WTC11 (cell line): ENCODE results near the gene IGFN1. TPM values are rescaled to one million over a fixed set of nuclear protein-coding genes. Genes with fewer than 3 reads are reported as not detected.

ENCODE experiments used
- ATAC-seq: fragments of 200-7000 bp; cut with Tn5 transposase; 2 replicates; pipeline ENCODE4 v1.10.0; 2021; ENCODE audit warnings: mild to moderate bottlenecking, moderate library complexity
- CTCF ChIA-PET: fragments of 300-600 bp; sonication (Branson Sonifier 250); formaldehyde crosslinking; loops from one replicate; lab custom pipeline; 2021; ENCODE audit warnings: antibody characterized with exemption; lab: Charles Lee
- POLR2A ChIA-PET: fragments of 350-600 bp; sonication (Branson Sonifier 250); formaldehyde crosslinking; loops from one replicate; lab custom pipeline; 2021; ENCODE audit warnings: antibody characterized with exemption; lab: Charles Lee
- DNase-seq: peaks from one replicate; pipeline ENCODE4 v3.0.0; 2021; ENCODE audit warnings: low spot score
- H3K27ac Mint-ChIP-seq: 2 replicates; pipeline ENCODE4 v1.8.0; 2021; ENCODE audit warnings: mixed read lengths
- H3K27me3 Mint-ChIP-seq: 2 replicates; pipeline ENCODE4 v1.8.0; 2021; ENCODE audit warnings: low read depth, mild to moderate bottlenecking, moderate library complexity, mixed read lengths
- H3K36me3 Mint-ChIP-seq: 2 replicates; pipeline ENCODE4 v1.8.0; 2021; ENCODE audit warnings: mixed read lengths
- H3K4me1 Mint-ChIP-seq: 2 replicates; pipeline ENCODE4 v1.8.0; 2022; ENCODE audit warnings: mixed read lengths
- H3K4me3 Mint-ChIP-seq: 2 replicates; pipeline ENCODE4 v1.8.0; 2021; ENCODE audit warnings: mild to moderate bottlenecking, moderate library complexity, mixed read lengths
- H3K9me3 Mint-ChIP-seq: 2 replicates; pipeline ENCODE4 v1.8.0; 2021; ENCODE audit warnings: mixed read lengths
- AR ChIP-seq: fragments of 250-450 bp; sonication (Bioruptor Pico); IDR thresholded peaks from 2 replicates; pipeline ENCODE4 v1.9.0; 2021; ENCODE audit warnings: mild to moderate bottlenecking
- CREB1 ChIP-seq: sonication (generic); formaldehyde crosslinking; IDR thresholded peaks from 2 replicates; pipeline ENCODE4 v1.8.0; 2023; ENCODE audit warnings: mild to moderate bottlenecking, missing genetic modification reagents
- CREM ChIP-seq: sonication (generic); formaldehyde crosslinking; IDR thresholded peaks from 2 replicates; pipeline ENCODE4 v1.8.1; 2022; ENCODE audit warnings: mild to moderate bottlenecking, missing genetic modification reagents, moderate library complexity
- FOXP1 ChIP-seq: sonication (generic); formaldehyde crosslinking; IDR thresholded peaks from 2 replicates; pipeline ENCODE4 v1.8.0; 2022; ENCODE audit warnings: missing genetic modification reagents, mild to moderate bottlenecking, moderate library complexity, borderline replicate concordance
- JUN ChIP-seq: sonication (generic); formaldehyde crosslinking; IDR thresholded peaks from 2 replicates; pipeline ENCODE4 v1.8.0; 2023; ENCODE audit warnings: mild to moderate bottlenecking, missing genetic modification reagents
- STAT6 ChIP-seq: sonication (generic); formaldehyde crosslinking; conservative IDR thresholded peaks from 2 replicates; pipeline ENCODE4 v1.8.1; 2023; ENCODE audit warnings: mild to moderate bottlenecking, low read depth, missing genetic modification reagents, moderate library complexity
- TEAD1 ChIP-seq: sonication (generic); formaldehyde crosslinking; IDR thresholded peaks from 2 replicates; pipeline ENCODE4 v1.8.0; 2022; ENCODE audit warnings: mild to moderate bottlenecking, missing genetic modification reagents
- ZNF121 ChIP-seq: sonication (generic); formaldehyde crosslinking; IDR thresholded peaks from 2 replicates; pipeline ENCODE4 v1.8.0; 2023; ENCODE audit warnings: missing genetic modification reagents
- ZNF138 ChIP-seq: sonication (generic); formaldehyde crosslinking; conservative IDR thresholded peaks from 2 replicates; pipeline ENCODE4 v1.8.1; 2022; ENCODE audit warnings: mild to moderate bottlenecking, moderate library complexity, missing genetic modification reagents
- ZNF219 ChIP-seq: sonication (generic); formaldehyde crosslinking; IDR thresholded peaks from 2 replicates; pipeline ENCODE4 v1.8.0; 2023; ENCODE audit warnings: missing genetic modification reagents, mild to moderate bottlenecking, borderline replicate concordance
- ZNF281 ChIP-seq: sonication (generic); formaldehyde crosslinking; IDR thresholded peaks from 2 replicates; pipeline ENCODE4 v1.8.0; 2023; ENCODE audit warnings: mild to moderate bottlenecking, missing genetic modification reagents
- total RNA-seq: library from RNA; stranded (reverse); gene quantifications from 3 replicates; pipeline ENCODE4 v1.2.3, GENCODE V29; 2021
- TF ChIP-seq, protein P1 (sequence below): sonication (generic); formaldehyde crosslinking; IDR thresholded peaks from 2 replicates; pipeline ENCODE4 v1.8.0; 2022; ENCODE audit warnings: mild to moderate bottlenecking, missing genetic modification reagents
- TF ChIP-seq, protein P2 (sequence below): sonication (generic); formaldehyde crosslinking; IDR thresholded peaks from 2 replicates; pipeline ENCODE4 v1.8.1; 2023; ENCODE audit warnings: mild to moderate bottlenecking, missing genetic modification reagents
- TF ChIP-seq, protein P3 (sequence below): sonication (generic); formaldehyde crosslinking; IDR thresholded peaks from 2 replicates; pipeline ENCODE4 v1.8.0; 2022; ENCODE audit warnings: mild to moderate bottlenecking, missing genetic modification reagents
- TF ChIP-seq, protein P4 (sequence below): fragments of 250-450 bp; sonication (Bioruptor Pico); IDR thresholded peaks from 2 replicates; pipeline ENCODE4 v1.9.0; 2021; ENCODE audit warnings: mild to moderate bottlenecking, borderline replicate concordance
- TF ChIP-seq, protein P5 (sequence below): fragments of 250-450 bp; sonication (Bioruptor Pico); IDR thresholded peaks from 2 replicates; pipeline ENCODE4 v1.8.0; 2021; ENCODE audit warnings: mild to moderate bottlenecking

The IGFN1 gene
- total RNA-seq, 1 experiment from 2014 or later: 0.11 TPM

DNA sequence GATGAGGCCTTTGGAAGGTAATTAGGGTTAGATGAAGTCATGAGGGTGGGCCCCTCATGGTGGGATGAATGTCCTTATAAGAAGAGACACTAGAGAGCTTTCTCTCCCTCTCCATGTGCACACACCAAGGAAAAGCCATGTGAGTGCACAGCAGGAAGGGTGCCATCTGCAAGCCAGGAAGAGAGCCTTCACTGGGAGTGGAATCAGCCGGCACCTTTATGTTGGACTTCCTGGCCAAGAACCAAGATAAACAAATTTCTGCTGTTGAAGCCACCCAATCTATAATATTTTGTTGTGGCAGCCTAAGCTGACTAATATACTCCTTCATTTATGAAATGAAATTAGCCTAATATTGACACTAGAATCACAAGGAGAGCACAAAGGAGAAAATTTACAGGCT, 54.5 kb downstream of the IGFN1 start (continued):
- TF ChIP-seq STAT6 (CRISPR knock-in tag) (no peak), FOXP1 (CRISPR knock-in tag) (no peak), JUN (no peak), AR (no peak), ZNF219 (no peak)
- TF ChIP-seq, protein P1, sequence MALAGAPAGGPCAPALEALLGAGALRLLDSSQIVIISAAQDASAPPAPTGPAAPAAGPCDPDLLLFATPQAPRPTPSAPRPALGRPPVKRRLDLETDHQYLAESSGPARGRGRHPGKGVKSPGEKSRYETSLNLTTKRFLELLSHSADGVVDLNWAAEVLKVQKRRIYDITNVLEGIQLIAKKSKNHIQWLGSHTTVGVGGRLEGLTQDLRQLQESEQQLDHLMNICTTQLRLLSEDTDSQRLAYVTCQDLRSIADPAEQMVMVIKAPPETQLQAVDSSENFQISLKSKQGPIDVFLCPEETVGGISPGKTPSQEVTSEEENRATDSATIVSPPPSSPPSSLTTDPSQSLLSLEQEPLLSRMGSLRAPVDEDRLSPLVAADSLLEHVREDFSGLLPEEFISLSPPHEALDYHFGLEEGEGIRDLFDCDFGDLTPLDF (CRISPR knock-in tag): no peak

- no peaks in the 10 kb centered on the region for H3K9me3 Mint-ChIP-seq
- no peak for ATAC-seq
- TF ChIP-seq, protein P2, sequence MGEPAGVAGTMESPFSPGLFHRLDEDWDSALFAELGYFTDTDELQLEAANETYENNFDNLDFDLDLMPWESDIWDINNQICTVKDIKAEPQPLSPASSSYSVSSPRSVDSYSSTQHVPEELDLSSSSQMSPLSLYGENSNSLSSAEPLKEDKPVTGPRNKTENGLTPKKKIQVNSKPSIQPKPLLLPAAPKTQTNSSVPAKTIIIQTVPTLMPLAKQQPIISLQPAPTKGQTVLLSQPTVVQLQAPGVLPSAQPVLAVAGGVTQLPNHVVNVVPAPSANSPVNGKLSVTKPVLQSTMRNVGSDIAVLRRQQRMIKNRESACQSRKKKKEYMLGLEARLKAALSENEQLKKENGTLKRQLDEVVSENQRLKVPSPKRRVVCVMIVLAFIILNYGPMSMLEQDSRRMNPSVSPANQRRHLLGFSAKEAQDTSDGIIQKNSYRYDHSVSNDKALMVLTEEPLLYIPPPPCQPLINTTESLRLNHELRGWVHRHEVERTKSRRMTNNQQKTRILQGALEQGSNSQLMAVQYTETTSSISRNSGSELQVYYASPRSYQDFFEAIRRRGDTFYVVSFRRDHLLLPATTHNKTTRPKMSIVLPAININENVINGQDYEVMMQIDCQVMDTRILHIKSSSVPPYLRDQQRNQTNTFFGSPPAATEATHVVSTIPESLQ (CRISPR knock-in tag): no peak
- TF ChIP-seq, protein P3, sequence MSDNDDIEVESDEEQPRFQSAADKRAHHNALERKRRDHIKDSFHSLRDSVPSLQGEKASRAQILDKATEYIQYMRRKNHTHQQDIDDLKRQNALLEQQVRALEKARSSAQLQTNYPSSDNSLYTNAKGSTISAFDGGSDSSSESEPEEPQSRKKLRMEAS (CRISPR knock-in tag): no peak
- TF ChIP-seq, protein P4, sequence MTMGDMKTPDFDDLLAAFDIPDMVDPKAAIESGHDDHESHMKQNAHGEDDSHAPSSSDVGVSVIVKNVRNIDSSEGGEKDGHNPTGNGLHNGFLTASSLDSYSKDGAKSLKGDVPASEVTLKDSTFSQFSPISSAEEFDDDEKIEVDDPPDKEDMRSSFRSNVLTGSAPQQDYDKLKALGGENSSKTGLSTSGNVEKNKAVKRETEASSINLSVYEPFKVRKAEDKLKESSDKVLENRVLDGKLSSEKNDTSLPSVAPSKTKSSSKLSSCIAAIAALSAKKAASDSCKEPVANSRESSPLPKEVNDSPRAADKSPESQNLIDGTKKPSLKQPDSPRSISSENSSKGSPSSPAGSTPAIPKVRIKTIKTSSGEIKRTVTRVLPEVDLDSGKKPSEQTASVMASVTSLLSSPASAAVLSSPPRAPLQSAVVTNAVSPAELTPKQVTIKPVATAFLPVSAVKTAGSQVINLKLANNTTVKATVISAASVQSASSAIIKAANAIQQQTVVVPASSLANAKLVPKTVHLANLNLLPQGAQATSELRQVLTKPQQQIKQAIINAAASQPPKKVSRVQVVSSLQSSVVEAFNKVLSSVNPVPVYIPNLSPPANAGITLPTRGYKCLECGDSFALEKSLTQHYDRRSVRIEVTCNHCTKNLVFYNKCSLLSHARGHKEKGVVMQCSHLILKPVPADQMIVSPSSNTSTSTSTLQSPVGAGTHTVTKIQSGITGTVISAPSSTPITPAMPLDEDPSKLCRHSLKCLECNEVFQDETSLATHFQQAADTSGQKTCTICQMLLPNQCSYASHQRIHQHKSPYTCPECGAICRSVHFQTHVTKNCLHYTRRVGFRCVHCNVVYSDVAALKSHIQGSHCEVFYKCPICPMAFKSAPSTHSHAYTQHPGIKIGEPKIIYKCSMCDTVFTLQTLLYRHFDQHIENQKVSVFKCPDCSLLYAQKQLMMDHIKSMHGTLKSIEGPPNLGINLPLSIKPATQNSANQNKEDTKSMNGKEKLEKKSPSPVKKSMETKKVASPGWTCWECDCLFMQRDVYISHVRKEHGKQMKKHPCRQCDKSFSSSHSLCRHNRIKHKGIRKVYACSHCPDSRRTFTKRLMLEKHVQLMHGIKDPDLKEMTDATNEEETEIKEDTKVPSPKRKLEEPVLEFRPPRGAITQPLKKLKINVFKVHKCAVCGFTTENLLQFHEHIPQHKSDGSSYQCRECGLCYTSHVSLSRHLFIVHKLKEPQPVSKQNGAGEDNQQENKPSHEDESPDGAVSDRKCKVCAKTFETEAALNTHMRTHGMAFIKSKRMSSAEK (CRISPR knock-in tag): no peak
- TF ChIP-seq ZNF281 (no peak), CREB1 (CRISPR knock-in tag) (no peak), ZNF121 (CRISPR knock-in tag) (no peak), TEAD1 (no peak), CREM (CRISPR knock-in tag) (no peak), ZNF138 (CRISPR knock-in tag) (no peak)
- TF ChIP-seq, protein P5, sequence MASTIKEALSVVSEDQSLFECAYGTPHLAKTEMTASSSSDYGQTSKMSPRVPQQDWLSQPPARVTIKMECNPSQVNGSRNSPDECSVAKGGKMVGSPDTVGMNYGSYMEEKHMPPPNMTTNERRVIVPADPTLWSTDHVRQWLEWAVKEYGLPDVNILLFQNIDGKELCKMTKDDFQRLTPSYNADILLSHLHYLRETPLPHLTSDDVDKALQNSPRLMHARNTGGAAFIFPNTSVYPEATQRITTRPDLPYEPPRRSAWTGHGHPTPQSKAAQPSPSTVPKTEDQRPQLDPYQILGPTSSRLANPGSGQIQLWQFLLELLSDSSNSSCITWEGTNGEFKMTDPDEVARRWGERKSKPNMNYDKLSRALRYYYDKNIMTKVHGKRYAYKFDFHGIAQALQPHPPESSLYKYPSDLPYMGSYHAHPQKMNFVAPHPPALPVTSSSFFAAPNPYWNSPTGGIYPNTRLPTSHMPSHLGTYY: no peak
Observed at GRCh38 chr1:201248721-201249559, 58.3 kb downstream of the IGFN1 start.

More at GRCh38 chr1:201248721-201249559, 58.3 kb downstream of the IGFN1 start:
- no peak for DNase-seq
- POLR2A ChIA-PET: no interaction called here
- Mint-ChIP-seq H3K36me3 (no peaks in the 10 kb centered on the region), H3K27me3 (peaks cover 4% of the 10 kb centered on the region; the same call in 1 of the 2 replicates), H3K4me1 (no peaks in the 10 kb centered on the region), H3K4me3 (no peak overlapping the region), H3K27ac (no peak overlapping the region)
- CTCF ChIA-PET: interaction anchor here (2.6 kb wide), 1 partner anchor 100 kb away, joined by 7 read pairs; no protein-coding TSS in a partner anchor
